Measurements from ENCODE around the gene UPF2. TPM values are rescaled to one million over a fixed set of nuclear protein-coding genes. Genes with fewer than 3 reads are reported as not detected.

UPF2 gene
- total and polyA plus RNA-seq, 10 of the 15 experiments (the other 5 are each of a cell fraction or from before 2014, with no cell fraction given): 21.0 to 44.4 (median 25.9) TPM

DNA sequence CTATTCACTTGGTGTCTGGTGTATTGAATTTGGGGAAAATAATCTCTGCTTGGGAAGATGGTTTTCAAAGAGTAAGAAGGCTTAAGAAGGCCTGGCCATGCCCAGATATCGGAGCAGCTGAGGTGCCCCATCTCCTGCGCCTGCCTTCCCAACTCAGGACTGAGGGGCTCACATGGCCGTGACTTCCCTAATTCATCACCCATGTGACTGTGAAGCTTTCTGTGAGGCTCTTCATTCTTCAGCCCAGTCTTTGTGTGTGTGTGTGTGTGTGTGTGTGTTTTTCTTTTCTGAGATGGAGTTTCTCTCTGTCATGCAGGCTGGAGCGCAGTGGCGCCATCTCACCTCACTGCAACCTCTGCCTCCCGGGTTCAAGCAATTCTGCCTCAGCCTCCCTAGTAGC, 166.3 kb downstream of the UPF2 start (continued):
- TF ChIP-seq, protein P1, sequence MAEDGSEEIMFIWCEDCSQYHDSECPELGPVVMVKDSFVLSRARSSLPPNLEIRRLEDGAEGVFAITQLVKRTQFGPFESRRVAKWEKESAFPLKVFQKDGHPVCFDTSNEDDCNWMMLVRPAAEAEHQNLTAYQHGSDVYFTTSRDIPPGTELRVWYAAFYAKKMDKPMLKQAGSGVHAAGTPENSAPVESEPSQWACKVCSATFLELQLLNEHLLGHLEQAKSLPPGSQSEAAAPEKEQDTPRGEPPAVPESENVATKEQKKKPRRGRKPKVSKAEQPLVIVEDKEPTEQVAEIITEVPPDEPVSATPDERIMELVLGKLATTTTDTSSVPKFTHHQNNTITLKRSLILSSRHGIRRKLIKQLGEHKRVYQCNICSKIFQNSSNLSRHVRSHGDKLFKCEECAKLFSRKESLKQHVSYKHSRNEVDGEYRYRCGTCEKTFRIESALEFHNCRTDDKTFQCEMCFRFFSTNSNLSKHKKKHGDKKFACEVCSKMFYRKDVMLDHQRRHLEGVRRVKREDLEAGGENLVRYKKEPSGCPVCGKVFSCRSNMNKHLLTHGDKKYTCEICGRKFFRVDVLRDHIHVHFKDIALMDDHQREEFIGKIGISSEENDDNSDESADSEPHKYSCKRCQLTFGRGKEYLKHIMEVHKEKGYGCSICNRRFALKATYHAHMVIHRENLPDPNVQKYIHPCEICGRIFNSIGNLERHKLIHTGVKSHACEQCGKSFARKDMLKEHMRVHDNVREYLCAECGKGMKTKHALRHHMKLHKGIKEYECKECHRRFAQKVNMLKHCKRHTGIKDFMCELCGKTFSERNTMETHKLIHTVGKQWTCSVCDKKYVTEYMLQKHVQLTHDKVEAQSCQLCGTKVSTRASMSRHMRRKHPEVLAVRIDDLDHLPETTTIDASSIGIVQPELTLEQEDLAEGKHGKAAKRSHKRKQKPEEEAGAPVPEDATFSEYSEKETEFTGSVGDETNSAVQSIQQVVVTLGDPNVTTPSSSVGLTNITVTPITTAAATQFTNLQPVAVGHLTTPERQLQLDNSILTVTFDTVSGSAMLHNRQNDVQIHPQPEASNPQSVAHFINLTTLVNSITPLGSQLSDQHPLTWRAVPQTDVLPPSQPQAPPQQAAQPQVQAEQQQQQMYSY (CRISPR knock-in tag; IDR thresholded peaks at IDR 0.05): no peak
- TF ChIP-seq RAD21 (IDR thresholded peaks at IDR 0.05; ENCODE audit: insufficient read depth, low read depth, low read length) (no peak), PML (IDR thresholded peaks at IDR 0.05; ENCODE audit: low read length) (no peak)

GRCh38 chr10:11875494-11876281, 166.9 kb downstream of the UPF2 start:
- intact Hi-C loops (cut with micrococcal nuclease; ENCODE audit: unreplicated experiment): no loop called here
- no peak overlapping the region for H3K9ac ChIP-seq (ENCODE audit: control insufficient read depth, insufficient read depth, low read length)
- CTCF ChIA-PET: interaction anchor here (2.9 kb wide), 1 partner anchor 11 kb away, joined by 7 read pairs; no protein-coding TSS in a partner anchor
- FAIRE-seq (no peak), ATAC-seq (no peak; the same call in 2 of the 3 replicates), DNase-seq (ENCODE audit: low read depth, low spot score) (no peak)
- RAD21 ChIA-PET (ENCODE audit: unreplicated experiment): interaction anchor here (2.0 kb wide), 1 partner anchor 18 kb away, joined by 5 read pairs; no protein-coding TSS in a partner anchor
- H3K4me3 ChIP-seq: no peak overlapping the region
- no peaks in the 10 kb centered on the region for H3K79me2 ChIP-seq (ENCODE audit: control insufficient read depth, insufficient read depth, low read length)
- TF ChIP-seq SMARCA5 (IDR thresholded peaks at IDR 0.05): no peak
- no peak for TF ChIP-seq SMAD5 (IDR thresholded peaks at IDR 0.05; ENCODE audit: low read depth)
- TF ChIP-seq WRNIP1 (IDR thresholded peaks at IDR 0.05; ENCODE audit: borderline replicate concordance, low read depth, low read length): no peak
- TF ChIP-seq CTCF (IDR thresholded peaks at IDR 0.05 in 2 of 3, conservative IDR thresholded peaks at IDR 0.05 in 1 of 3; ENCODE audit: control insufficient read depth in 2 of 3, extremely low read depth in 1 of 3, insufficient read depth in 1 of 3, low read depth in 3 of 3, low read length in 3 of 3): no peak
- no peak for TF ChIP-seq CBX5 (IDR thresholded peaks at IDR 0.05; ENCODE audit: low read depth)
- TF ChIP-seq, protein P2, sequence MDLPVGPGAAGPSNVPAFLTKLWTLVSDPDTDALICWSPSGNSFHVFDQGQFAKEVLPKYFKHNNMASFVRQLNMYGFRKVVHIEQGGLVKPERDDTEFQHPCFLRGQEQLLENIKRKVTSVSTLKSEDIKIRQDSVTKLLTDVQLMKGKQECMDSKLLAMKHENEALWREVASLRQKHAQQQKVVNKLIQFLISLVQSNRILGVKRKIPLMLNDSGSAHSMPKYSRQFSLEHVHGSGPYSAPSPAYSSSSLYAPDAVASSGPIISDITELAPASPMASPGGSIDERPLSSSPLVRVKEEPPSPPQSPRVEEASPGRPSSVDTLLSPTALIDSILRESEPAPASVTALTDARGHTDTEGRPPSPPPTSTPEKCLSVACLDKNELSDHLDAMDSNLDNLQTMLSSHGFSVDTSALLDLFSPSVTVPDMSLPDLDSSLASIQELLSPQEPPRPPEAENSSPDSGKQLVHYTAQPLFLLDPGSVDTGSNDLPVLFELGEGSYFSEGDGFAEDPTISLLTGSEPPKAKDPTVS (IDR thresholded peaks at IDR 0.05; ENCODE audit: low read depth, low read length): no peak
- no peak for TF ChIP-seq RBBP5 (conservative IDR thresholded peaks at IDR 0.05)
- TF ChIP-seq NR2C1 (IDR thresholded peaks at IDR 0.05): no peak
- peaks cover 0 to 2% of the 10 kb centered on the region in 2 experiments; a peak in 2 of 4 replicates for H3K27me3 ChIP-seq (replicated peaks in 1 of 2; ENCODE audit: control insufficient read depth in 2 of 2, insufficient read depth in 2 of 2, low read length in 1 of 2)
- in situ Hi-C loops (cut with MboI): no loop called here
- no peak overlapping the region for H3K4me2 ChIP-seq (ENCODE audit: control insufficient read depth, insufficient read depth)
- peaks cover 4% of the 10 kb centered on the region for H3K4me1 ChIP-seq (ENCODE audit: control insufficient read depth, insufficient read depth, low read length)
- H3K27ac ChIP-seq (ENCODE audit: control insufficient read depth, insufficient read depth): no peak overlapping the region
- H2AFZ ChIP-seq (ENCODE audit: control insufficient read depth, low read depth, low read length): no peak overlapping the region
- H3K9me3 ChIP-seq (replicated peaks; ENCODE audit: control insufficient read depth, insufficient read depth, low read length): no peaks in the 10 kb centered on the region
- BruUV-seq (replicated peaks): no TSS peak
- no peaks in the 10 kb centered on the region for H4K20me1 ChIP-seq (ENCODE audit: control insufficient read depth, insufficient read depth)
- 71% methylated on average over 15 of the region's 17 CpGs for WGBS (ENCODE audit: insufficient coverage, insufficient replicate concordance, low lambda C conversion rate, missing lambda C conversion rate)
- H3K36me3 ChIP-seq (ENCODE audit: control insufficient read depth in 2 of 2, insufficient read depth in 2 of 2, low read length in 1 of 2): no peaks in the 10 kb centered on the region
- POLR2A ChIA-PET: no interaction called here
- SMC1A ChIA-PET (ENCODE audit: uncharacterized antibody, unreplicated experiment): interaction anchor here (0.8 to 1.2 kb wide), 2 partner anchors 11 to 43 kb away, joined by 3 read pairs; no protein-coding TSS in a partner anchor

All from GM12878 (cell line).